Stimulated activated CD4-positive, alpha-beta T cell treated with anti-CD3 and anti-CD28 coated beads, Interleukin-4, amount 100 ng/mL, for 48 hours (primary cell): ENCODE measurements around the gene NONO.
"Not testable (repeated sequence)": the region's sequence is repeated elsewhere in the genome, so short reads cannot be mapped to it uniquely, and the experiment has no call there.

Experiments
- DNase-seq, 2 donors: peaks; one replicate each; pipeline ENCODE4 v3.0.0-alpha.2; 2020; ENCODE audit warnings: low read depth in 2 of 2

Gene NONO, protein sequence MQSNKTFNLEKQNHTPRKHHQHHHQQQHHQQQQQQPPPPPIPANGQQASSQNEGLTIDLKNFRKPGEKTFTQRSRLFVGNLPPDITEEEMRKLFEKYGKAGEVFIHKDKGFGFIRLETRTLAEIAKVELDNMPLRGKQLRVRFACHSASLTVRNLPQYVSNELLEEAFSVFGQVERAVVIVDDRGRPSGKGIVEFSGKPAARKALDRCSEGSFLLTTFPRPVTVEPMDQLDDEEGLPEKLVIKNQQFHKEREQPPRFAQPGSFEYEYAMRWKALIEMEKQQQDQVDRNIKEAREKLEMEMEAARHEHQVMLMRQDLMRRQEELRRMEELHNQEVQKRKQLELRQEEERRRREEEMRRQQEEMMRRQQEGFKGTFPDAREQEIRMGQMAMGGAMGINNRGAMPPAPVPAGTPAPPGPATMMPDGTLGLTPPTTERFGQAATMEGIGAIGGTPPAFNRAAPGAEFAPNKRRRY

DNA sequence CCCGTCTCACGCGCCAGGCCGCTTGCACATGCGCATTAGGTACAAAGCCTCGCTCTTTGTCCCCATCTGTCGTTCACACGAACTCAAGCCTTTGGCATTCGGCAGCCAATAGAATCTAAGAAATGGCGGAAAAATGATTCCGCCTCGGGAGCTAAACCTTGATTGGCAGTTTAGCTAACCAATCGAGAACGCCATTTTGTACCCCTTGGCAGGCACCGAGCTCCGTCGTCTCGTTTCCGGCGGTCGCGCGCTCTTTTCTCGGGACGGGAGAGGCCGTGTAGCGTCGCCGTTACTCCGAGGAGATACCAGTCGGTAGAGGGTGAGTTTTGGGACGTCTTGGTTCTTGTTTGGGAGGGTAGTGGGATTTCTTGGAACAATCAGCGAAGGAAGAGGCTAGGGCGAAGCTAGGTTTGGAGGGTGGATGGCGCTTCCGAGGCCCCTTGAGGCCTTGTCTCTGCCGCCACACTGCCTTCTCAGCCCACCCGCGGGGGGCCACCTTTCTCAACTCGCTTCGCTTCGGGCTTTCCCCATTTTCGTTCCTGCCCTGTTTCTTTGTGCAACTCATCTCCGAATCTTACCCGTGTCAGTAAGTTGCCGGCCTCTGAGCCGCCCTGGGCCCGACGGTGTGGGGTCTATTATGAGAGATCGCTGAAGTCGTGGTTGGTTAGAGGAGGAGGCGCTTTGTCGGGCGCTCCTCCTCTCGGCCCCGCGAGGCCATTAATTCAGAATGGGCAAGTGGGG, at the start of gene NONO:
NONO (plus strand) TSS at position 233 of the 741 bp plus-strand sequence. CDS start 7,003 bp downstream, outside the sequence.
- DNase-seq = peak; percentile 62 to 82

DNA sequence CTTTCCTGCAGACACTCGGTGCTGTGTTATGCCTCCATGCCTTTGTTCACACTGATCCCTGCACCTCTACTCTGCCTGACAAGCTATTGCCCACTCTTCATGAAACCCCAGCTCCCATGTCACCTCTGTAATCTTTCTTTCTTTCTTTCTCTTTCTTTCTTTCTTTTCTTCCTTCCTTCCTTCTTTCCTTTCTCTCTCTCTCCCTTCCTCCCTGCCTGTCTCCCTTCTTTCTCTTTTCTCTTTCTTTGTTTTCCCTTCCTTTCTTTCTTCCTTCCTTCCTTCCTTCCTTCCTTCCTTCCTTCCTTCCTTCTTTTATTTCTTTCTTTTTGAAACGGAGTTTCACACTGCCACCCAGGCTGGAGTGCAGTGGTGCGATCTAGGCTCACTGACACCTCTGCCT, 48.0 kb upstream of the NONO start:
- no peak for DNase-seq

DNA sequence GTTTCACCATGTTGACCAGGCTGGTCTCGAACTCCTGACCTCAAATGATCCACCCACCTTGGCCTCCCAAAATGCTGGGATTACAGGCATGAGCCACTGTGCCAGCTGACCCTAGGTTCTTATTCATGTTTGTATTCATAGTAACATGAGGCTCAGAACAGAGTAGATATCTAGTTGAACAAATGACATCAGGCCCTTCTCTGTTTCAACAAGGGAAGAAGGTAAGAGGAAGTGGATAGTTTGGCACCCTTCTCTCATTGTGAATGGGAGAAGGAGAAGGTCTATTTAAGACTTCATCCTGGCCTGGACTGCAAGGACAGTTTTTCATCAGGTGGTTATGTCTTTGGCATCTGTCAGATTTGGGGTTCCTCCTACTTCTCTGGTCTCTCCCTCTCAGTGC, 46.6 kb upstream of the NONO start:
- DNase-seq = no peak

DNA sequence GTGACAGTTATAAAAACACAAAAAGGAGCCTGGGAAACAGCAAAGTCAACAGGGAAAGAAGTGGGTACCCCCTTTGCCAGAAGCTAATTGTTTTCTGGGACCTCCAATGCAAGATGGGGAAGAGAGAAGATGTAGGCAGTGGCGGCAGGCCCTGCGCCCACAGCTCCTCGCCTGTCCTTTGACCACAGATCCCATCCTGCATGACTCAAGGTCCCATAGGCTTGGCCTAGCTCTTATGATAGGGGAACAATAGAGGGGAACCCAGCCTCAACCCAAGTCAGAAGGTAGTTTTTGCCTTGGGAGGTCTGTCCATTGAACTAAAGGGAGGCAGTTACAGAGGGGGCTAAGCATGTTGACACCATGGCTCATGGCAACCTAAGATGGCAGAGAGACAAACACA, 43.7 kb upstream of the NONO start:
- no peak for DNase-seq

DNA sequence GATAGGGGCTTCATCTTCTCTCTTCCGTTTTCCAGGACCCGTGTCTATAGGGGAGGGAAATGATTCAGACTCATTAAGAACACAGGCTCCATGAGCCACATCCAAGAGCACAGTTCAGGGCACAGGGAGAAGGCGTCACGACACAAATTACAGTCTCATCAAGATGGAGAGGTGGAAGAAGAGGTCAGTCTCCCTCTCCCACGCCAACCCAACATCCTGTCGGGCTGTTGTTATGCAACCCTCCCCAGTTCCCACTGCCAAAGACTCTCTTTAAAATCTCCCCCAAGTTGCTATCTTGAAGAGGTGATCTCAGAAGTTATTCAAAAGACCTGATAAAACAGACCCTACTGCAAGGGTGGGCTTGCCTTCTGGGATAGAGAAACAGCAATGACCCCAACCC, 42.1 kb upstream of the NONO start:
- DNase-seq = no peak

DNA sequence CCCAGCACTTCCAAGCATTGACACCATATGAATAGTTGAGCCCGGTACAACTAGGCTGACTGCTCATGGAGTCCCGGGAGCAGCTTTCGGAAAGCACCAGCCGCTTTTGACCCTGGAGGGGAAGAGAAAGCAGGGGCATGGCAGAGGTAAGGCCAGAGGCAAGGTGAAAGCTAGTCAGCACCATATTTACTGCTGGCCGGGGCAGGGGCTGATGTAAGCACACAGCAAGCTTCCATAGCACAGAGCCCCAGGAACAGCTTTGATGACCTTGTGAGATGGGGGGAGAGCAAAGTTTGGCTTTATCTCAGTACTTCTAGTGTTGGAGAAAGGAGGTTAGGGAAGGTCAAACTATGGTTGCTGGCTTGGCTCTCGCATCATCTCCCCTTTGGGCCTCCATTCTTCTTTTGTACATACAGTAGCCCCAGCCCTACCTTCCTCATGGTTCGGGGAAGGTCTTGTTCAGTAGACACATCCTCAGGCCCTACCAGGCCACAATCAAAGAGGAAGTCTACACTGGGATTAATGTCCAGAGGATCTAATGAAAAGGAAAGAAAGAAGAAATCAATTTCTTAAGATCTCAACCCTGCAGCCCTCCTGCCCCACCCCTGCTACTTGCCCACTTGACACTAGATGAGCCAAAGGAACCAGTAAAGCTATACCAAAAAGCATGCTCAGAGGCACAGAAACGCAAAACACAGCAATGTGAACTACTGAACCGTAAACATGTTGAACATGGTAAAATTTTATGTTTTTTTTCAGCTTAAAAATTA, 38.9 kb upstream of the NONO start:
- DNase-seq = no peak

DNA sequence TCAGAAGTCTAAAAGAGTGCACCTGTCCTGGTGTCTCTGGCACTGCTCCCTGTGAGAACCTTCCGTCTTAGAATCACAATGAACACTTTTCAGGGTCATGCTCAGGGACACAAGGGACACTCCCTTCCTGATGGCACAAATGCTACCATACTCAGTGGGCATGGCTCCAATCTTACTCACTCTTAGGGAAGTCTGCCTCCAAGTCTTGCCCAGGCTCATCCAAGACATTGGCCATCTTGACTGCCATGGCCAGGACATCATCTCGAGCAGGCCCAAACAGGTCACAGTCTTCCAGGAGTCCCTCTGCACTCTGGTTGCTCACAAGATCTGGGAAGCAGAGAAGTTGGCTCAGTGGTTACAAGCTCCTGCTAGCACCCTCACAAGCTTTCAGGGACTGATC, 38.3 kb upstream of the NONO start:
- DNase-seq = no peak

DNA sequence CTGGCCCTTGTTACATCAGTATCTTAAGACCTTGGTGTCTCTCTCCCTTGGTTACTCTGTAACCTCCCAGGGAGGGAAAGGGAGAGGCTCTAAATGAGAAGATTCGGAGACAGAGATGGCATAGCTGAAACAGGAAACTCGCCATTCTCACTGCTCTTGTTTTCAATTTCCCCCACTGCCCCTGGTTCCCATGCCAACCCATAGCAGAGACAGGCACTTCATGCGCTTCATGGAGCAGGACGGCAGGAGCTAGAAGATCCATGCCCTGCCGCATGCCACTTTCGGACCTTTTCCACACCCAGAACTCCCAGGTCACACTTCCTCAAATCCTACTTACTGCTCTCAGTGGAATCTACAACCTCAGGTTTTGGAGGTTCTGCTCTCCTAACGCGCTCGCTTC, 32.6 kb upstream of the NONO start:
- no peak for DNase-seq

DNA sequence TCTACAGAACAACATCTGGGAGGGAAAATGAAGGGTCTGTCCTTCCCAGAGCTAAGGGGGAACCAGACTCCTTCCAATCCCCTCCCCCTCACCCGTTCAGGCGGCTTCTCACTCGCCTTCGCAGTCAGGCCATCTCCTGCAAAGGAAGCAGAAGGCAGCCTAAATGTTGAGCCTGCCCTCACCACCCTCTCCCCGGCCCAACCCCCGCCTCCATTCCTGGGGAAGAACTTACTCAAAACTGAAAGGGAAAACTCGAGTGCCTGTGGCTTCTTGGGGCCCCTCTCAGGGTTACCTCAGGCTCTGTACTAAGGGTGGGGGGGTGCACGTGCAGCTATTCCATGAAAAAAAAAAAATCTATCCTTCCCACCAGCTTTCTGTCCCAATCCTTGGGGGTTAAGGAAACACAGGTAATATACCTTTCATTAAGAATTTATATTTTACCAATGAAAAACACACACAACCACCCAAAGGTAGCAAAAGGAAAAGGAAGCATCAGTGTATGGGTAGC, 31.9 kb upstream of the NONO start:
- DNase-seq = peak; percentile 2 to 22

DNA sequence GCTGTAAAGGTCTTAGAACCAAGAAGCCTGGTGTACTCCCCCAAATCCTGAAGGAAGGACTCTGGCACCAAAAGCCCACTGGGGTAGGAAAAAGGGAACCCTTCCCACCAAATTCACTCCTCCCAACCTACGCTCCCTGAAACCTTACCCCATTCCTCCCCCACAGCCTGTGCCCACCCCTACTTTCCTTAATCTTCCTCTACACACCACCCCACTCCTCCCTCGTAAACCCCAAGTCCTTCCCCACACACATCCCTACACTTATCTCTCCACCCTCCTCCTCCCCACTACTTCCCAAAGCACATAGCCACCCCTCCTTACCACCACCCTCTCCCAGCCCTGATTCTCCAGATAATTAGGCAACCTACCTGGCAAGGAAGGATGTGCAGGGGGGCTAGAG, 31.2 kb upstream of the NONO start:
- DNase-seq = no peak

DNA sequence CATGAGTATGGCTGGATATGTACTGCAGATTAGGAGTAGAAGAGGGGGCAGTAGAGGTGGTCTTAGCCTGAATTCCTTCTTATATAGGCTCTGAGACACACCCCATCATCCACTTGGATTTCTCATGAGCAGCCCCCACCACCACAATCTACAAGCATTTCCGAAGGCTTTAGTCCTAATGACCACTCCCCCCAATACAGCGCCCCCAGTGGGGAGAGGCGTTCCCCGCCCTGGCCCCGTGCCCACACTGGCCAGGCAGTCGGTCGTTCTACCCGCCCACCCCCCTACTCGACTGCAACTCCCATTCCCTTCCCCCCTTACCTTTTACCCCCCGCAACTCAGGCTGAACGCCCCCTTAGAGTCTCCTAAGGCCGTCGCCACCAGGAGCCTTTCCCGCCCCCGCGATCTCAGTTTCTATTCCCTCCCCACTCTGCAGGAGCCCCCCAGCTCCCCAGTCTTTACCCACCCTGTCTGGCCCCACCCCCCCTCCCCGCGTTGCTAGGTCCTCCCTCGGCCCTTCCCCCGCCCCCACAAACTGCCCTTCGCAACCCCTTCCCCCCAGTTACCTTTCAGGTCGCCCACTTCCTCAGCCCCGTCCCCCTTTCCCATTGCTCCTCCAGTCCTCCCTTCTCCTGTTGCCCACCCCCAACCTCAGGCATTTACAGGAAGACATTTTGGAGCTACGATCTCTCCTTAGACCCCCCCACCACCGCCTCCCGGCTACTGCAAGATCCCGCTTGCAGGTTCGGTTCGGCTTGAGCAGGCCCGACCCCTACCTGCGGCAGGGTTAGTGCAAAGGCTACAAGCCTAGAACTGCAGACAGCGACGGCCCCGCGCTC, 30.0 kb upstream of the NONO start:
- peak; percentile 17 to 18 for DNase-seq

DNA sequence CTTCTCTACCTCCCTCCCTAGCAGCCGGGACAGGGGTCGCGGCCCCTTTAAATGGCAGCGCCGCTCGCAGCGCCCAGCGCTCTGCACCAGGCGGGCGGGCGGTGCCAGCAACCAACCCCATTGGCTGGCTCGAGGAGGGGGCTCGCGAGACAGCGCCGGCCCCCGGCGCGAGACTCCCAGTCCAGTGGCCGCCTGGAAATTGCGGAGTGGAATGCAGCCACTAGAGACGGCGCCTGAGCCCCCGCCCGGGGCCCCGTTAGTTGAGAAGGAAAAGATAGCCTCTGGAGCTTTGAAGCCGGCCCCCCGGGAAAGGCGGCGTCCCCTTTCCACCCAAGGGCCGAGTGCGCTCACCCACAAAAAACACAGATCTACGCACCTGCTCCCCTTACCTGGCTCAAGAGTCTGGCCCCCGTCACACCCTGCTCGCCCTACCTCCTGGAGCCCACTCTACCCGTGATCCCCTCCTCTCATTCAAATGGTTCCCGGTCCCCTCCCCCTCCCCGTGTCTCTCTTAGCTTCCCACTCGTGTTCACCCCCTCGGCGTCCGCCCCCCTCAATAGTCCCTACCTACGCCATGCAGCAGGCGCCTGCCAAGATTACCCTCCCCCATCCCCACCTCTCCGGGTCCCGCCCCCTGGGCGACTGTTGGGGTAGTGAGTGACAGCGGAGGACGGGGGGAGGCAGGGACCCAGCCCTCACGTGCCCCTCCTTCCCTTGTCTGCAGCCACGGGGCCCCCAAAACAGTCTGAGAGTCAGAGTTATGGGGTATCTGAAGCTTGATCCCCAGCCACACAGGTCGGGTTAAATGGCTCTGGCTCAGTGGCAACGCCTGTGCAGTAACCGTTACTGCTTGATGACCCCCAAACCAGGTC, 29.1 kb upstream of the NONO start, which contains the start of gene ZMYM3:
ZMYM3 (minus strand) TSS at position 49 of the 872 bp plus-strand sequence. CDS start 885 bp downstream, outside the sequence.
- DNase-seq = peak; percentile 61 to 70

DNA sequence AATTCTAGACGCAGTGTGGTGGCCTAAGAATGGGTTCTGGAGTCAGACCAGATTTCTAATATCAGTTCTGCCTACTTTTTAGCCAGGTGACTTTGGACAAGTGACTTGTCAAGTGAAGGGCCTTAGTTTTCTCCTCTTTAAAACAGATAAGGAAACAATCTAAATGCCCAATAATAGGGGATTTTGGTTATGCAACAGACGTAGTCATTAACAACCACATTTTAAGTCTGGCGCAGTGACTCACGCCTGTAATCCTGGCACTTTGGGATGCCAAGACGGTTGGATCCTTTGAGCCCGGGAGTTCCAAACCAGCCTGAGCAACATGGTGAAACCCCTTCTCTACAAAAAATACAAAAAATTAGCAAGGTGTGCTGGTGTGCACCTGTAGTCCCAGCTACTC, 27.4 kb upstream of the NONO start:
- no peak for DNase-seq

DNA sequence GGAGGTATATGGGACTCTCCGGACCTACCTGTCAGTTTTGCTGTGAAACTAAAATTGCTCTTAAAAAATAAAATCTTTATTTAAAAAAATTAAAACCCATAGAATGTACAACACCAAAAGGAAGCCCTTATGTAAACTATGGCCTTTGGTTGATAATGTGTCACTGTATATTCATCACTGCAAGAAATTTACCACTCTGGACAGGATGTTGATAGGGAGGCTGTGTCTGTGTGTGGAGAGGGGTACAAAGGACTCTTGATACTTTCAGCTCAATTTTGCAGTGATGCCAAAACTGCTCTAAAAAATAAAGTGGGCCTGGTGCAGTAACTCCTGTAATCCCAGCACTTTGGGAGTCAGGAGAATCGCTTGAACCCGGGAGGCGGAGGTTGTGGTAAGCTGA, 26.6 kb upstream of the NONO start:
- no peak for DNase-seq

DNA sequence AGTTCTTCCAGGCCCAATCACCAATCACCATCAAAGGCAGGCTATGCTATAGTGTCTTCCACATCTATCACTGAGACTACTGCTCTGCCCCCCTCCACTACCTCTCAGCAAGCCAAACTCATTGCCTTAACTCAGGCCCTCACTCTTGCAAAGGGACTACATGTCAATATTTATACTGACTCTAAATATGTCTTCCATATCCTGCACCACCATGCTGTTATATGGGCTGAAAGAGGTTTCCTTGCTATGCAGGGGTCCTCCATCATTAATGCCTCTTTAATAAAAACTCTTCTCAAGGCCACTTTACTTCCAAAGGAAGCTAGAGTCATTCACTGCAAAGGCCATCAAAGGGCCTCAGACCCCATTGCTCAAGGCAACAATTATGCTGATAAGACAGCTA, 14.8 kb upstream of the NONO start:
- not testable (repeated sequence) for DNase-seq

DNA sequence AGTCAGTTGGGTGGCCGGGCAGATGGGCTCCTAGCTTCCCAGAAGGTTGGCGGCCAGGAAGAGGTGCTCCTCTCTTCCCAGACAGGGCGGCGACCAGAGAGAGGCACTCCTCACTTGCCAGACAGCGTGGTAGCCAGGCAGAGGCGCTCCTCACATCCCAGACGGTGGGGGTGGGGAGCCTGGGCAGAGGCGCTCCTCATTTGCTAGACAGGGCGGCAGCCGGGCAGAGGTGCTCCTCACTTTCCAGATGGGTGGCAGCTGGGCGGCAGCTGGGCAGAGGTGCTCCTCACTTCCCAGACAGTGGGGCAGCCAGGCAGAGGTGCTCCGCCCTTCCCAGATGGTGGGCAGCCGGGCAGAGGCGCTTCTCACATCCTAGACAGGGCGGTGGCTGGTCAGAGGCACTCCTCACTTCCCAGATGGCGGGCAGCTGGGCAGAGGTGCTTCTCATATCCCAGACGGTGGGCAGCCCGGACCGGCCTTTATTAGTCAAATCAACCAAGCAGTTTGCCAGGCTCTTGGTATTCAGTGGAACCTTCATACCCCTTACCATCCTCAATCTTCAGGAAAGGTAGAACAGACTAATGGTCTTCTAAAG, 13.5 kb upstream of the NONO start:
- DNase-seq = no peak

DNA sequence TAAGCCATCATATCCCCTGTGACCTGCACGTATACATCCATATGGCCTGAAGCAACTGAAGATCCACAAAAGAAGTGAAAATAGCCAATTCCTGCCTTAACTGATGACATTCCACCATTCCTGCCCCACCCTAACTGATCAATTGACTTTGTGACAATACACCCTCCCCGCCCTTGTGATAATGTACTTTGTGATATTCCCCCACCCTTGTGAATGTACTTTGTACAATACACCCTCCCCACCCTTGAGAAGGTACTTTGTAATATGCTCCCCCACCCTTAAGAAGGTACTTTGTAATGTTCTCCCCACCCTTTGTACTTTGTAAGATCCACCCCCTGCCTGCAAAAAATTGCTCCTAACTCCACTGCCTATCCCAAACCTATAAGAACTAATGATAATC, 11.1 kb upstream of the NONO start:
- DNase-seq = not testable (repeated sequence)

DNA sequence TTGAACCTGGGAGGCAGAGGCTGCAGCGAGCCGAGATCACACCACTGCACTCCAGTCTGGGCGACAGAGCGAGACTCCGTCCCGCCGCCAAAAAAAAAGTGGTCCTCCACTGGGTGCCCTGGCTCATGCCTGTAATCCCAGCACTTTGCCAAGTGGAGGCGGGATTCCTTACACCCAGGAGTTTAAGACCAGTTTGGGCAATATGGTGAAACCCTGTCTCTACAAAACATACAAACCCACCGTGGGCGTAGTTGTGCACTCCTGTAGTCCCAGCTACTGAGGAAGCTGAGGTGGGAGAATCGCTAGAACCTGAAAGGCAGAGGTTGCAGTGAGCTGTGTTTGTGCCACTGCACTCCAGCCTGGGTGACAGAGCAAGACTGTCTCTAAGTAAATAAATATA, 2.1 kb upstream of the NONO start:
- DNase-seq = not testable (repeated sequence)
